Gastroesophageal sphincter (tissue), 4 donors: ENCODE data around the gene AFAP1. TPM values are rescaled to one million over a fixed set of nuclear protein-coding genes. Genes with fewer than 3 reads are reported as not detected.
"Not testable (repeated sequence)": the region's sequence is repeated elsewhere in the genome, so short reads cannot be mapped to it uniquely, and the experiment has no call there.

Source experiments
- ATAC-seq: fragments of 150-250 bp; one replicate; pipeline ENCODE4 v1.9.1; 2016; ENCODE audit warnings: mild to moderate bottlenecking, moderate library complexity
- H3K27ac ChIP-seq, 4 donors: fragments of 200-600 bp; sonication (generic) in 3 of 4; 1 replicate in 3 of 4; 2 replicates in 1 of 4; pipeline ENCODE4 v1.5.1; 2016 to 2019
- H3K27me3 ChIP-seq: fragments of 200-600 bp; sonication (generic); one replicate; pipeline ENCODE4 v1.5.1; 2019
- H3K36me3 ChIP-seq, 2 donors: fragments of 200-600 bp; sonication (generic); one replicate each; pipeline ENCODE4 v1.5.1; 2019; ENCODE audit warnings: control low read depth in 1 of 2
- H3K4me1 ChIP-seq, 3 donors: fragments of 200-600 bp; sonication (generic); 1 replicate in 2 of 3; 2 replicates in 1 of 3; pipeline ENCODE4 v1.5.1; 2016 to 2019; ENCODE audit warnings: control low read depth in 2 of 3
- H3K4me3 ChIP-seq, 2 donors: fragments of 200-600 bp; sonication (generic); one replicate each; pipeline ENCODE4 v1.5.1; 2019; ENCODE audit warnings: mild to moderate bottlenecking in 1 of 2, moderate library complexity in 1 of 2
- H3K9me3 ChIP-seq, 3 donors: fragments of 200-600 bp; sonication (generic); one replicate each; pipeline ENCODE4 v1.5.1; 2017 to 2019; ENCODE audit warnings: control low read depth in 2 of 3
- CTCF ChIP-seq, 4 experiments: fragments of 200-600 bp in 2 of 4; fragments of 450-650 bp in 2 of 4; sonication (generic) in 1 of 4; IDR thresholded peaks; one replicate each; pipeline ENCODE4 v1.5.1; 2017 to 2019; ENCODE audit warnings: antibody characterized with exemption in 4 of 4, mild to moderate bottlenecking in 2 of 4, moderate library complexity in 2 of 4
- EP300 ChIP-seq: sonication (generic); formaldehyde crosslinking; IDR thresholded peaks from one replicate; pipeline ENCODE4 v1.6.1; 2017; ENCODE audit warnings: antibody characterized with exemption, mild to moderate bottlenecking
- POLR2A ChIP-seq, 2 donors: fragments of 450-650 bp; IDR thresholded peaks; one replicate each; pipeline ENCODE4 v1.6.1; 2017; ENCODE audit warnings: antibody characterized with exemption in 2 of 2, mild to moderate bottlenecking in 2 of 2, moderate library complexity in 1 of 2
- POLR2AphosphoS5 ChIP-seq: sonication (generic); formaldehyde crosslinking; IDR thresholded peaks from one replicate; pipeline ENCODE4 v1.6.1; 2017; ENCODE audit warnings: antibody characterized with exemption
- WGBS, 2 donors: methylation state at CpG; one replicate each; pipeline ENCODE4 v1.1.5; 2018; ENCODE audit warnings: low coverage in 1 of 2; 5-methylcytosine and 5-hydroxymethylcytosine counted together
- total RNA-seq, 4 donors: library from RNA; depleted of rRNA; stranded (reverse); fragments of >200 nt; gene quantifications; one replicate each; pipeline ENCODE4 v1.1.0, GENCODE V29; 2016

AFAP1 gene
- total RNA-seq, 4 donors from 2014 or later = 32.0 to 79.7 (median 48.1) TPM

GRCh38 chr4:7947927-7948326 is 8.3 kb upstream of the AFAP1 start:
- Histone ChIP-seq H3K4me3 (no peak overlapping the region), H3K27ac (no peak overlapping the region), H3K36me3 (no peaks in the 10 kb centered on the region), H3K27me3 (no peaks in the 10 kb centered on the region), H3K4me1 (peaks cover 0 to 29% (median 0%) of the 10 kb centered on the region in 3 donors), H3K9me3 (no peaks in the 10 kb centered on the region)
- ATAC-seq = no peak
- no peak for TF ChIP-seq EP300
- no peak for TF ChIP-seq POLR2A (IDR thresholded peaks at IDR 0.05)
- TF ChIP-seq CTCF (IDR thresholded peaks at IDR 0.05) = no peak
- TF ChIP-seq POLR2AphosphoS5 = no peak
- 73 to 91% methylated on average over 4 of the region's 4 CpGs for WGBS, 2 donors

GRCh38 chr4:7945709-7946380 is 6.2 kb upstream of the AFAP1 start:
- ATAC-seq = no peak
- Histone ChIP-seq H3K4me3 (no peak overlapping the region), H3K27ac (no peak overlapping the region), H3K4me1 (peaks cover 0 to 29% (median 0%) of the 10 kb centered on the region in 3 donors), H3K27me3 (no peaks in the 10 kb centered on the region), H3K36me3 (no peaks in the 10 kb centered on the region), H3K9me3 (no peaks in the 10 kb centered on the region)
- TF ChIP-seq POLR2A (IDR thresholded peaks at IDR 0.05) = no peak
- TF ChIP-seq POLR2AphosphoS5 = no peak
- no peak for TF ChIP-seq CTCF (IDR thresholded peaks at IDR 0.05)
- TF ChIP-seq EP300 = no peak
- WGBS, 2 donors = 62 to 78% methylated on average over 9 to 12 of the region's 14 CpGs

- H3K4me1 ChIP-seq = peaks cover 0 to 34% (median 0%) of the 10 kb centered on the region in 3 donors
- H3K9me3 ChIP-seq = no peaks in the 10 kb centered on the region
- 49 to 76% methylated on average over 4 to 5 of the region's 5 CpGs for WGBS, 2 donors
- no peak overlapping the region for H3K4me3 ChIP-seq
- TF ChIP-seq EP300 = no peak
- no peak for TF ChIP-seq POLR2AphosphoS5
- no peak for TF ChIP-seq CTCF (IDR thresholded peaks at IDR 0.05)
- no peak for TF ChIP-seq POLR2A (IDR thresholded peaks at IDR 0.05)
- no peaks in the 10 kb centered on the region for H3K27me3 ChIP-seq
- no peaks in the 10 kb centered on the region for H3K36me3 ChIP-seq
- no peak for ATAC-seq
- peak overlapping the region in 2 of 4 donors; percentile 17 for H3K27ac ChIP-seq
Observed at GRCh38 chr4:7944599-7945220, 5.0 kb upstream of the AFAP1 start.

- ATAC-seq, H3K4me3 ChIP-seq, H3K36me3 ChIP-seq, H3K27ac ChIP-seq, H3K9me3 ChIP-seq, H3K27me3 ChIP-seq: not testable (repeated sequence)
- 89 to 94% methylated on average over 4 of the region's 4 CpGs for WGBS, 2 donors
- H3K4me1 ChIP-seq = peaks cover 0 to 28% (median 0%) of the 10 kb centered on the region in 3 donors
Observed at GRCh38 chr4:7943688-7944087, 4.0 kb upstream of the AFAP1 start.

GRCh38 chr4:7943211-7943610 is 3.5 kb upstream of the AFAP1 start:
- no peak overlapping the region for H3K27ac ChIP-seq
- H3K36me3 ChIP-seq = no peaks in the 10 kb centered on the region

More at GRCh38 chr4:7943211-7943610, 3.5 kb upstream of the AFAP1 start:
- H3K4me3 ChIP-seq = no peak overlapping the region
- H3K4me1 ChIP-seq = peaks cover 0 to 33% (median 0%) of the 10 kb centered on the region in 3 donors
- TF ChIP-seq POLR2A (IDR thresholded peaks at IDR 0.05) (no peak), CTCF (IDR thresholded peaks at IDR 0.05) (no peak), EP300 (no peak), POLR2AphosphoS5 (no peak)
- WGBS, 2 donors = 86 to 93% methylated on average over 5 of the region's 8 CpGs
- H3K9me3 ChIP-seq = no peaks in the 10 kb centered on the region
- H3K27me3 ChIP-seq = no peaks in the 10 kb centered on the region
- ATAC-seq = no peak
